H9 (cell line): Measurements from ENCODE around the gene NEB. TPM values are rescaled to one million over a fixed set of nuclear protein-coding genes. Genes with fewer than 3 reads are reported as not detected.

Experiments
- DNase-seq: peaks from one replicate; pipeline ENCODE4 v3.0.0-alpha.2; 2017
- H2AFZ ChIP-seq: one replicate; pipeline ENCODE4 v1.6.1; 2013; ENCODE audit warnings: mild to moderate bottlenecking, low read length, control low read depth, moderate library complexity
- H2AK5ac ChIP-seq: 2 replicates; pipeline ENCODE4 v1.6.1; 2013; ENCODE audit warnings: low read length, control low read depth, mixed read lengths; ENCODE audit not compliant: insufficient read length
- H2BK120ac ChIP-seq: one replicate; pipeline ENCODE4 v1.6.1; 2013; ENCODE audit warnings: low read depth, mild to moderate bottlenecking, low read length, control low read depth, inconsistent platforms; ENCODE audit not compliant: poor library complexity, severe bottlenecking
- H2BK12ac ChIP-seq: 2 replicates; pipeline ENCODE4 v1.6.1; 2013; ENCODE audit warnings: low read length, control low read depth, mixed read lengths, low read depth; ENCODE audit not compliant: insufficient read length
- H2BK15ac ChIP-seq: 2 replicates; pipeline ENCODE4 v1.6.1; 2013; ENCODE audit warnings: low read depth, low read length, control low read depth
- H2BK20ac ChIP-seq: one replicate; pipeline ENCODE4 v1.6.1; 2013; ENCODE audit warnings: low read depth, mild to moderate bottlenecking, low read length, control low read depth, inconsistent platforms; ENCODE audit not compliant: poor library complexity, severe bottlenecking
- H2BK5ac ChIP-seq: 2 replicates; pipeline ENCODE4 v1.6.1; 2013; ENCODE audit warnings: low read length, control low read depth, mixed read lengths; ENCODE audit not compliant: insufficient read length
- H3K14ac ChIP-seq: 2 replicates; pipeline ENCODE4 v1.6.1; 2013; ENCODE audit warnings: low read length, control low read depth; ENCODE audit not compliant: insufficient read depth
- H3K18ac ChIP-seq: 2 replicates; pipeline ENCODE4 v1.6.1; 2013; ENCODE audit warnings: low read depth, mild to moderate bottlenecking, mixed read lengths, low read length, control low read depth; ENCODE audit not compliant: insufficient read length
- H3K23ac ChIP-seq: 2 replicates; pipeline ENCODE4 v1.6.1; 2013; ENCODE audit warnings: low read length, control low read depth, mixed read lengths, low read depth; ENCODE audit not compliant: insufficient read length
- H3K23me2 ChIP-seq: 2 replicates; pipeline ENCODE4 v1.6.1; 2013; ENCODE audit warnings: low read depth, mild to moderate bottlenecking, mixed read lengths, low read length, control low read depth; ENCODE audit not compliant: insufficient read length, poor library complexity, severe bottlenecking
- H3K27ac ChIP-seq: 2 replicates; pipeline ENCODE4 v1.5.1; 2013; ENCODE audit warnings: low read length, control low read depth, mixed read lengths, low read depth; ENCODE audit not compliant: insufficient read length
- H3K27me3 ChIP-seq: 2 replicates; pipeline ENCODE4 v1.6.1; 2013; ENCODE audit warnings: low read length, control low read depth, inconsistent platforms; ENCODE audit not compliant: insufficient read depth
- H3K4ac ChIP-seq: 2 replicates; pipeline ENCODE4 v1.6.1; 2013; ENCODE audit warnings: low read depth, mild to moderate bottlenecking, control low read depth, inconsistent platforms, low read length, moderate library complexity
- H3K4me1 ChIP-seq: 2 replicates; pipeline ENCODE4 v1.6.1; 2013; ENCODE audit warnings: low read length, control low read depth, inconsistent platforms; ENCODE audit not compliant: insufficient read depth
- H3K4me2 ChIP-seq: 2 replicates; pipeline ENCODE4 v1.6.1; 2013; ENCODE audit warnings: low read length, control low read depth, mixed read lengths; ENCODE audit not compliant: insufficient read length, insufficient read depth
- H3K56ac ChIP-seq: 2 replicates; pipeline ENCODE4 v1.6.1; 2013; ENCODE audit warnings: low read depth, mild to moderate bottlenecking, mixed read lengths, low read length, control low read depth; ENCODE audit not compliant: insufficient read length
- H3K79me1 ChIP-seq: 2 replicates; pipeline ENCODE4 v1.6.1; 2013; ENCODE audit warnings: low read depth, mild to moderate bottlenecking, moderate library complexity, low read length, control low read depth, inconsistent platforms; ENCODE audit not compliant: insufficient read depth, poor library complexity, severe bottlenecking
- H3K79me2 ChIP-seq: 2 replicates; pipeline ENCODE4 v1.6.1; 2013; ENCODE audit warnings: low read length, control low read depth, inconsistent platforms; ENCODE audit not compliant: insufficient read depth
- H3K9ac ChIP-seq: 2 replicates; pipeline ENCODE4 v1.6.1; 2013; ENCODE audit warnings: low read length, control low read depth, mixed read lengths; ENCODE audit not compliant: insufficient read length; ENCODE audit errors: extremely low read depth
- H3K9me3 ChIP-seq: one replicate; pipeline ENCODE4 v1.6.1; 2013; ENCODE audit warnings: low read depth, low read length, inconsistent platforms; ENCODE audit not compliant: control insufficient read depth
- H3T11ph ChIP-seq: one replicate; pipeline ENCODE4 v1.6.1; 2013; ENCODE audit warnings: mild to moderate bottlenecking, low read length, control low read depth, inconsistent platforms
- H4K20me1 ChIP-seq: one replicate; pipeline ENCODE4 v1.6.1; 2013; ENCODE audit not compliant: control insufficient read depth, insufficient read length, insufficient read depth
- H4K5ac ChIP-seq: 2 replicates; pipeline ENCODE4 v1.6.1; 2013; ENCODE audit warnings: low read depth, mild to moderate bottlenecking, mixed read lengths, low read length, control low read depth; ENCODE audit not compliant: insufficient read length
- H4K8ac ChIP-seq: replicated peaks from 2 replicates; pipeline ENCODE4 v1.6.1; 2013; ENCODE audit warnings: low read length, control low read depth, mixed read lengths, low read depth; ENCODE audit not compliant: insufficient read length
- H4K91ac ChIP-seq: 2 replicates; pipeline ENCODE4 v1.6.1; 2013; ENCODE audit warnings: low read depth, mild to moderate bottlenecking, moderate library complexity, mixed read lengths, low read length, control low read depth; ENCODE audit not compliant: insufficient read length
- H3K27ac Mint-ChIP-seq, 3 experiments: 2 replicates in 2 of 3; 3 replicates in 1 of 3; pipeline ENCODE4 v1.8.0; 2020 to 2021; ENCODE audit warnings: mixed read lengths in 3 of 3, mild to moderate bottlenecking in 1 of 3, moderate library complexity in 1 of 3
- H3K27me3 Mint-ChIP-seq: 2 replicates; pipeline ENCODE4 v1.8.0; 2021; ENCODE audit warnings: low read depth, mild to moderate bottlenecking, moderate library complexity, mixed read lengths
- H3K36me3 Mint-ChIP-seq, 3 experiments: 2 replicates in 2 of 3; 3 replicates in 1 of 3; pipeline ENCODE4 v1.8.0; 2020 to 2021; ENCODE audit warnings: low read depth in 3 of 3, mixed read lengths in 3 of 3; ENCODE audit not compliant: insufficient read depth in 1 of 3
- H3K4me1 Mint-ChIP-seq, 2 experiments: 2 replicates each; pipeline ENCODE4 v1.8.0; 2020; ENCODE audit warnings: mixed read lengths in 2 of 2
- H3K4me3 Mint-ChIP-seq, 2 experiments: 2 replicates in 1 of 2; 3 replicates in 1 of 2; pipeline ENCODE4 v1.8.0; 2020 to 2021; ENCODE audit warnings: mild to moderate bottlenecking in 2 of 2, mixed read lengths in 2 of 2, moderate library complexity in 1 of 2
- H3K9me3 Mint-ChIP-seq, 2 experiments: 2 replicates in 1 of 2; 3 replicates in 1 of 2; pipeline ENCODE4 v1.8.0; 2020; ENCODE audit warnings: mild to moderate bottlenecking in 2 of 2, mixed read lengths in 2 of 2, moderate library complexity in 1 of 2
- WGBS: extraction: QIAGEN DNeasy Blood & Tissue Kit; methylation state at CpG from one replicate; pipeline ENCODE4 v1.1.7; 2013; ENCODE audit warnings: missing lambda C conversion rate, low lambda C conversion rate, mixed read lengths; ENCODE audit not compliant: insufficient read length; ENCODE audit errors: extremely low coverage; 5-methylcytosine and 5-hydroxymethylcytosine counted together
- total RNA-seq: library from RNA; stranded (reverse); gene quantifications from 2 replicates; pipeline ENCODE4 v1.2.1, GENCODE V29; 2021
- TF ChIP-seq, protein P1 (sequence below): fragments of 200-600 bp; sonication (generic); conservative IDR thresholded peaks from 3 replicates; pipeline ENCODE4 v1.8.0; 2021; ENCODE audit warnings: antibody characterized with exemption, mild to moderate bottlenecking

Gene NEB
- total RNA-seq, 1 experiment from 2014 or later = 0.98 TPM

DNA sequence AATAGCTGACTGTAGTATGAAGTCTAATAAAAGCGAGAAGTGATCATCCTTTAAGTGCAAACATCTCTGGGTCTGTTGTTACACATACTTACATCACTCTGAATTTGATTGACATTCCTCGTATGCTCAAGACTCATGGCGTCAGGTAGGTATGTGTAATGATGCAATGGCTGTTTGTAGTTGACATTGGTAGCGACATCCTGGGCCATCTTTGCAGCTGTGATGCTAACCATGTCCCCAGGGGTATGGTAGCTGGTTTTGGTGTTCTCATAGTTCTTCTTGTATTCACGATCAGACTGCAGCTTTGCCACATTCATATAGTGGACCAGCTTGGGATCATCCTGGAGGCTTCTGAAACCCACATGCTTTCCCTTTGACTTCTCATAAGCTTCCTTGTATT, 62.0 kb downstream of the NEB start:
- Histone ChIP-seq H3K27ac (no peak overlapping the region), H3K4ac (no peak overlapping the region), H4K5ac (no peak overlapping the region), H2AFZ (no peak overlapping the region), H3K79me2 (no peaks in the 10 kb centered on the region), H3K4me2 (no peak overlapping the region), H2AK5ac (no peak overlapping the region), H3K56ac (no peak overlapping the region), H4K91ac (no peak overlapping the region), H3K9me3 (no peaks in the 10 kb centered on the region), H4K8ac (no peak overlapping the region), H3K27me3 (no peaks in the 10 kb centered on the region), H3K18ac (no peak overlapping the region), H2BK20ac (no peak overlapping the region), H3K9ac (no peak overlapping the region), H3K23ac (no peak overlapping the region), H3K4me1 (peaks cover 6% of the 10 kb centered on the region; the same call in 1 of the 2 replicates), H2BK5ac (no peak overlapping the region), H2BK120ac (no peak overlapping the region), H2BK12ac (no peak overlapping the region), H3K23me2 (no peaks in the 10 kb centered on the region), H4K20me1 (no peaks in the 10 kb centered on the region), H3K79me1 (no peaks in the 10 kb centered on the region), H3K14ac (no peak overlapping the region), H3T11ph (no peak overlapping the region), H2BK15ac (no peak overlapping the region)
- no peaks in the 10 kb centered on the region for H3K27me3 Mint-ChIP-seq
- no peak overlapping the region; a peak in 2 of 7 replicates for H3K27ac Mint-ChIP-seq
- DNase-seq = no peak
- H3K4me1 Mint-ChIP-seq = peaks cover 26% of the 10 kb centered on the region in 2 experiments
- no peaks in the 10 kb centered on the region for H3K9me3 Mint-ChIP-seq
- TF ChIP-seq, protein P1, sequence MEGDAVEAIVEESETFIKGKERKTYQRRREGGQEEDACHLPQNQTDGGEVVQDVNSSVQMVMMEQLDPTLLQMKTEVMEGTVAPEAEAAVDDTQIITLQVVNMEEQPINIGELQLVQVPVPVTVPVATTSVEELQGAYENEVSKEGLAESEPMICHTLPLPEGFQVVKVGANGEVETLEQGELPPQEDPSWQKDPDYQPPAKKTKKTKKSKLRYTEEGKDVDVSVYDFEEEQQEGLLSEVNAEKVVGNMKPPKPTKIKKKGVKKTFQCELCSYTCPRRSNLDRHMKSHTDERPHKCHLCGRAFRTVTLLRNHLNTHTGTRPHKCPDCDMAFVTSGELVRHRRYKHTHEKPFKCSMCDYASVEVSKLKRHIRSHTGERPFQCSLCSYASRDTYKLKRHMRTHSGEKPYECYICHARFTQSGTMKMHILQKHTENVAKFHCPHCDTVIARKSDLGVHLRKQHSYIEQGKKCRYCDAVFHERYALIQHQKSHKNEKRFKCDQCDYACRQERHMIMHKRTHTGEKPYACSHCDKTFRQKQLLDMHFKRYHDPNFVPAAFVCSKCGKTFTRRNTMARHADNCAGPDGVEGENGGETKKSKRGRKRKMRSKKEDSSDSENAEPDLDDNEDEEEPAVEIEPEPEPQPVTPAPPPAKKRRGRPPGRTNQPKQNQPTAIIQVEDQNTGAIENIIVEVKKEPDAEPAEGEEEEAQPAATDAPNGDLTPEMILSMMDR = no peak
- H3K4me3 Mint-ChIP-seq = no peak overlapping the region
- no CpG with 5 or more reads among the region's 5 CpGs for WGBS
- H3K36me3 Mint-ChIP-seq = no peaks in the 10 kb centered on the region
